GM19023 (cell line): ENCODE data around the gene SMARCAL1.
A peak's percentile ranks its signal among the peaks of the same experiment; 100 is the strongest.
"Not testable (repeated sequence)": the region's sequence is repeated elsewhere in the genome, so short reads cannot be mapped to it uniquely, and the experiment has no call there.

Source experiments
- ATAC-seq: cut with Tn5 transposase; IDR thresholded peaks from one replicate; pipeline ENCODE4 v1.9.1; 2021; ENCODE audit warnings: mild to moderate bottlenecking, moderate library complexity; ENCODE audit not compliant: unreplicated experiment

Gene SMARCAL1

GRCh38 chr2:216412022-216412999, at the start of gene SMARCAL1:
Gene SMARCAL1, plus strand, starts transcription at chr2:216412484. Its CDS starts 2,221 bp downstream, at chr2:216414705.
- peak; percentile 98 for ATAC-seq

- no peak for ATAC-seq
Measured at GRCh38 chr2:216362730-216363129, 49.6 kb upstream of the SMARCAL1 start.

GRCh38 chr2:216363221-216363620, 49.1 kb upstream of the SMARCAL1 start:
- no peak for ATAC-seq

- no peak for ATAC-seq
Measured at GRCh38 chr2:216365518-216365917, 46.8 kb upstream of the SMARCAL1 start.

- no peak for ATAC-seq
Measured at GRCh38 chr2:216366777-216367471, 45.4 kb upstream of the SMARCAL1 start.

GRCh38 chr2:216369821-216370220, 42.5 kb upstream of the SMARCAL1 start:
- ATAC-seq: no peak

- no peak for ATAC-seq
Measured at GRCh38 chr2:216370961-216371712, 41.1 kb upstream of the SMARCAL1 start.

- no peak for ATAC-seq
Measured at GRCh38 chr2:216371721-216372702, 40.3 kb upstream of the SMARCAL1 start, which contains the start of gene MARCHF4. Gene MARCHF4, minus strand, starts transcription at chr2:216372483. Its CDS starts 2,223 bp downstream, at chr2:216370260.

GRCh38 chr2:216372761-216373291, 39.5 kb upstream of the SMARCAL1 start:
- ATAC-seq: no peak

GRCh38 chr2:216373896-216374295, 38.4 kb upstream of the SMARCAL1 start:
- no peak for ATAC-seq

- no peak for ATAC-seq
Measured at GRCh38 chr2:216375286-216375685, 37.0 kb upstream of the SMARCAL1 start.

- no peak for ATAC-seq
Measured at GRCh38 chr2:216379977-216380376, 32.3 kb upstream of the SMARCAL1 start.

- not testable (repeated sequence) for ATAC-seq
Measured at GRCh38 chr2:216384409-216384808, 27.9 kb upstream of the SMARCAL1 start.

- no peak for ATAC-seq
Measured at GRCh38 chr2:216385478-216385877, 26.8 kb upstream of the SMARCAL1 start.

GRCh38 chr2:216387262-216387661, 25.0 kb upstream of the SMARCAL1 start:
- ATAC-seq: no peak

- peak; percentile 74 for ATAC-seq
Measured at GRCh38 chr2:216388046-216388884, 24.0 kb upstream of the SMARCAL1 start.

- ATAC-seq: no peak
Measured at GRCh38 chr2:216389570-216389969, 22.7 kb upstream of the SMARCAL1 start.

GRCh38 chr2:216391401-216391800, 20.9 kb upstream of the SMARCAL1 start:
- no peak for ATAC-seq
